ENCODE results near the gene ADAM22. TPM values are rescaled to one million over a fixed set of nuclear protein-coding genes. Genes with fewer than 3 reads are reported as not detected.

Gene ADAM22
- total RNA-seq, 1 donor = 1.3 TPM

DNA sequence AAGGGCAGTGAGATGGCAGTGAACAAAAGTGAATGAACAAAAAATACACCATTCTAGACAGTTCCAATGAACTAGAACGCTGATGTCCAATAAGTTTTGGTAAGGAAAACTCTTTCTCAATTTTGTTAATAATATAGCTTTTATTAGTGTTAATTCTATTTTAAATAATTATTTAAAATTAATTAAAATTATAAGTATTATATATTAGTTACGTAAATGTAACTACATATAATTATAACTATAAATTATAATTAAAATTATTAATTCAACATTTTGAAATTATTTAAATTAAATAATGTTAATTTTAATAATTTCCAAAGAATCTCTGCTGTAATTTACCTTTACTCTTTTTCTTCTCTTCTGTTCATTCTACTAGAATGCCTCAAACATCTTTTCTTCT lies 280.4 kb downstream of the ADAM22 start:
- no peak for DNase-seq (ENCODE audit: low read depth)
- TF ChIP-seq, protein P1, sequence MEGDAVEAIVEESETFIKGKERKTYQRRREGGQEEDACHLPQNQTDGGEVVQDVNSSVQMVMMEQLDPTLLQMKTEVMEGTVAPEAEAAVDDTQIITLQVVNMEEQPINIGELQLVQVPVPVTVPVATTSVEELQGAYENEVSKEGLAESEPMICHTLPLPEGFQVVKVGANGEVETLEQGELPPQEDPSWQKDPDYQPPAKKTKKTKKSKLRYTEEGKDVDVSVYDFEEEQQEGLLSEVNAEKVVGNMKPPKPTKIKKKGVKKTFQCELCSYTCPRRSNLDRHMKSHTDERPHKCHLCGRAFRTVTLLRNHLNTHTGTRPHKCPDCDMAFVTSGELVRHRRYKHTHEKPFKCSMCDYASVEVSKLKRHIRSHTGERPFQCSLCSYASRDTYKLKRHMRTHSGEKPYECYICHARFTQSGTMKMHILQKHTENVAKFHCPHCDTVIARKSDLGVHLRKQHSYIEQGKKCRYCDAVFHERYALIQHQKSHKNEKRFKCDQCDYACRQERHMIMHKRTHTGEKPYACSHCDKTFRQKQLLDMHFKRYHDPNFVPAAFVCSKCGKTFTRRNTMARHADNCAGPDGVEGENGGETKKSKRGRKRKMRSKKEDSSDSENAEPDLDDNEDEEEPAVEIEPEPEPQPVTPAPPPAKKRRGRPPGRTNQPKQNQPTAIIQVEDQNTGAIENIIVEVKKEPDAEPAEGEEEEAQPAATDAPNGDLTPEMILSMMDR (IDR thresholded peaks at IDR 0.05; ENCODE audit: insufficient read depth, low read length) = no peak
- H3K4me3 ChIP-seq (ENCODE audit: low read depth, low read length) = no peak overlapping the region

DNA sequence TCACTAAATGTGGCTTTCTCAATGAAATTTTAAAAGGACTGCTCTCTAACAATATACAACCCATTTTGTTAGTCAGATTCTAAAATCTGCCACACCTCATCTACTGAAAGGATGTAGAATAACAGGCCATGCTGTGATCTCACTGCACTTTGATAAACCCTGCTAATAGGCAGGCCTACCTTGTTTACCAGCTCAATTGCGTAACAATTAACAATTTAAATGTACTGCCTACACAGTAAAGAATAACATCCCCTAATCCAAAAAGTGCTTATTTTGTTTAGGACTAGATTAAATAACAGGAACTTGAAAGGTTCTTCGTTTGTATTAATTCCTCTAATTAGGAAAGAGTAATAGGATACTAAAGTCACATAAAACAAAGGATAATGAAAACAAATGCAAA lies 281.2 kb downstream of the ADAM22 start:
- no peak for DNase-seq (ENCODE audit: low read depth)
- TF ChIP-seq, protein P1 (IDR thresholded peaks at IDR 0.05; ENCODE audit: insufficient read depth, low read length) = no peak
- no peak overlapping the region for H3K4me3 ChIP-seq (ENCODE audit: low read depth, low read length)

DNA sequence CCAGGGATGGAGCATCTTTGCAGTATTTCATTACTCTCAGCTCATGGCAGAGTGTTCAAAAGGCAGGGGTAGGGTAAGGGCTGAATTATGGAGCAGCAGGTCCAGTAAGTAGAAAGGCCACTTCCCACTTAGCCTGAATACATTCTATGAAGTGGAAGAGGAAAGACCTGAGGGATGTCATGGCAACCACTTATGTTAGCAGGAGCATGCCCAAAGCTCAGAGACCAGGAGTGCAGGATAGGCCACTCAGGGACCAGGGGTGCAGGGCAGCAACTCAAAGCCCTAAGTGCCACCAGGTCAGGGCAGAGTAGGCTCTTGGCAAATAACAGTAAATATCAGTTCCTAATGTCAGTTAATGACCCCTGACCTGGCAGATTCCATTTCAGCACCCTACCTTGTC lies 282.2 kb downstream of the ADAM22 start:
- no peak for DNase-seq (ENCODE audit: low read depth)
- no peak overlapping the region for H3K4me3 ChIP-seq (ENCODE audit: low read depth, low read length)
- TF ChIP-seq, protein P1 (IDR thresholded peaks at IDR 0.05; ENCODE audit: insufficient read depth, low read length) = no peak

DNA sequence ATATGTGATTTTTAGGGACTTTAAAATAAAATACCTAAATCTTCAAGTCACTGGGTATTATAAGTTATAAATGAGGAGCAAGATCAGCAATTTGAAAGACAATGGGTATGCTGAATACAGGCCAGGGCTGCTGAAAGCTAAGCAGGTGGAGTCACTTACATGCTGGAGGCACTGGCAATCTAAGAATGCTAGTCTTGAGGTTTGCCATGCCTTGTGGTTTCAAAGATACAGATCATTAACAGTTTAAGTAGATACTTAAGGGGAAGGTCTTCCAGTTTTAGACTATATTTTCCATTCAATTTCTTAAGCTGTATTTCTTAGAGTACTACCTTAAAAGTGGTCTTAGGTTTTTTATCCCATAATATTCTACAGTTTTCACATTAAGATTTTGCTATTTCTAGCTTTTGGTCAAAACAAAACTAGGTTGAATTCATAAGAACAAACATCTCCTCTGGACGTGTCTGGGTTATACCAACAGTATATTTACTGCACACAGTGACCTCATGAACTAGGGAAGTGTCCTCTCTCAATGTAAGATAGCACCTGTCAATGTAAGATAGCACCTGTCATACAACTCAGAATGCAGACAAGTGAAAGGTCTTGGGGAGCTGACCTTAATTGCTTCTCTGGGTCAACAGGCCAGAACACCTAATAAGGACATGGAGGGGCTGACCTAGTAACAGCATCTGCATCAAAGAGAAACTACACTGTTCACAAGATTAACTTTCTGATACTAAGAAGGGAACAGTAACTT lies 283.8 kb downstream of the ADAM22 start:
- H3K4me3 ChIP-seq (ENCODE audit: low read depth, low read length) = peak overlapping the region; percentile 92
- TF ChIP-seq, protein P1 (IDR thresholded peaks at IDR 0.05; ENCODE audit: insufficient read depth, low read length) = no peak
- DNase-seq (ENCODE audit: low read depth) = no peak

DNA sequence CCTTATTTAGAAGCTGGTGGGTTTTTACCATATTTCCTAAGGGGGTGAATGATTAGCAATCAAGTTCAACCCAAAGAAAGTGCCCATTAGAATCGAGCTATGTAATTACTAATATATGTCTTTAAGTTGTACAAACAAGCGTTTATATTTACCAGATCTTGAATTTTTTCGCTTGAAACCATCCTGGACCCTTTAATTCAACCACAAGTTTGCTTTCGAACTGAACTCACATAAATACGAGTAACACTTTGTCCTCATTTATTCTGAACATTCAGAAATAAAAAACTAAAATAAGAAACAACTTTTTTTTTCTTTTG lies 284.3 kb downstream of the ADAM22 start:
- TF ChIP-seq, protein P1 (IDR thresholded peaks at IDR 0.05; ENCODE audit: insufficient read depth, low read length) = no peak
- no peak for DNase-seq (ENCODE audit: low read depth)
- H3K4me3 ChIP-seq (ENCODE audit: low read depth, low read length) = peak overlapping the region; percentile 92

DNA sequence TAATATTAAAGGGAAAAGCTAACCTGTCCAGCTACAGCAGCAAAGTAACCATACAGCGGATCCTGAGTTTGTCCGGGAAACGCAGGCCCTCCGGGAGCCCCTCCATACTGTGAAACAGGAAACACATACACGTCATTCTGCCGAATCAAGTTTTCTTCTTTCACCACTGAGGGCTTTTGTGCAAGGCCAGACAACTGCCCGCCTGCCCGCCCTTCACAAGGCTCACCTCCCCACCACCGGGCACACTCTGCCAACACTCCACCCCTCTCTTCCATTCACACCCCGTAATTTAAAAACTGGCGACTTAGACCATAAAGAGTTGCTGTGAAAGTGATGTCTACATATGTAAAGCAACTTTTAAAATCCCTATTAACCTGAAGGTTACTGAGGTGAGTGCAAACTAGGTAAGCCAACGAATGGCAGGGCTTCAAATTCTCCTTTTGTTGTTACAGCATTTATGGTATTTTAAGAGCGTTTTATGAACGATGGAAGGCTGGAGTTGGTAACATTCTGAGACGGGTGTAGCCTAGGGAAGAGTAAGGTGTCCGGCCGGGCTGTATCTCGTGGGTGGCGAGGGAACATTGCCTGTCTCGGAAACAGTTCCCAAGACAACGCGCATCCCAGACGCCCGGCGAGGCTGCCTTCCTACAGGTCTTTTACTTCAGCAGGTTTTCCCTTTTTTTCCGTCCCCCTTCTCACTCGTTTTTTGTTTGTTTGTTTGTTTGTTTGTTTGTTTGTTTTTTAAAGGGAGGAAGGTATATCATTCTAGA lies 285.0 kb downstream of the ADAM22 start:
- TF ChIP-seq, protein P1 (IDR thresholded peaks at IDR 0.05; ENCODE audit: insufficient read depth, low read length) = no peak
- peak overlapping the region; percentile 92 for H3K4me3 ChIP-seq (ENCODE audit: low read depth, low read length)
- DNase-seq (ENCODE audit: low read depth) = peak; percentile 57

Measured in fibroblast of the aortic adventitia (primary cell).